Measurements from ENCODE around the gene PCAT7.
"Not testable (repeated sequence)": the region's sequence is repeated elsewhere in the genome, so short reads cannot be mapped to it uniquely, and the experiment has no call there.

The PCAT7 gene

DNA sequence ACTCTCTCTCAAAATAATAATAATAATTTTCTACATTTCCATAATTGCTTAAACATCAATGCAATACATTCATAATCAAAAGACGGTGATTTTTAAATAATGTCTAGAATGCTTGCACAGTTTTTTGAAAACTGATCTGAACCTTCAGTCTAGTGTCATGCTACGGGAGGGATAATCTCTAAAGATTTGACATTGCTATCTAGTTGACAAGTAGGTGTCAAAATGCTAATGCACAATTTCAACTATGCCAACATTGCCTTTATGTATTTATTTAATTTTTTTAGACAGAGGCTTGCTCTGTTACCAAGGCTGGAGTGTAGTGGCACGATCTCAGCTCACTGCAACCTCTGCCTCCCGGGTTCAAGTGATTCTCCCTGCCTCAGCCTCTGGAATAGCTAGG lies 16.0 kb upstream of the PCAT7 start:
- TF ChIP-seq, protein P1, sequence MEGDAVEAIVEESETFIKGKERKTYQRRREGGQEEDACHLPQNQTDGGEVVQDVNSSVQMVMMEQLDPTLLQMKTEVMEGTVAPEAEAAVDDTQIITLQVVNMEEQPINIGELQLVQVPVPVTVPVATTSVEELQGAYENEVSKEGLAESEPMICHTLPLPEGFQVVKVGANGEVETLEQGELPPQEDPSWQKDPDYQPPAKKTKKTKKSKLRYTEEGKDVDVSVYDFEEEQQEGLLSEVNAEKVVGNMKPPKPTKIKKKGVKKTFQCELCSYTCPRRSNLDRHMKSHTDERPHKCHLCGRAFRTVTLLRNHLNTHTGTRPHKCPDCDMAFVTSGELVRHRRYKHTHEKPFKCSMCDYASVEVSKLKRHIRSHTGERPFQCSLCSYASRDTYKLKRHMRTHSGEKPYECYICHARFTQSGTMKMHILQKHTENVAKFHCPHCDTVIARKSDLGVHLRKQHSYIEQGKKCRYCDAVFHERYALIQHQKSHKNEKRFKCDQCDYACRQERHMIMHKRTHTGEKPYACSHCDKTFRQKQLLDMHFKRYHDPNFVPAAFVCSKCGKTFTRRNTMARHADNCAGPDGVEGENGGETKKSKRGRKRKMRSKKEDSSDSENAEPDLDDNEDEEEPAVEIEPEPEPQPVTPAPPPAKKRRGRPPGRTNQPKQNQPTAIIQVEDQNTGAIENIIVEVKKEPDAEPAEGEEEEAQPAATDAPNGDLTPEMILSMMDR (IDR thresholded peaks at IDR 0.05; ENCODE audit: low read depth, low read length, missing control alignments): no peak
- no peak overlapping the region for H3K4me3 ChIP-seq (ENCODE audit: low read depth, low read length)
- DNase-seq (ENCODE audit: low read depth): no peak

DNA sequence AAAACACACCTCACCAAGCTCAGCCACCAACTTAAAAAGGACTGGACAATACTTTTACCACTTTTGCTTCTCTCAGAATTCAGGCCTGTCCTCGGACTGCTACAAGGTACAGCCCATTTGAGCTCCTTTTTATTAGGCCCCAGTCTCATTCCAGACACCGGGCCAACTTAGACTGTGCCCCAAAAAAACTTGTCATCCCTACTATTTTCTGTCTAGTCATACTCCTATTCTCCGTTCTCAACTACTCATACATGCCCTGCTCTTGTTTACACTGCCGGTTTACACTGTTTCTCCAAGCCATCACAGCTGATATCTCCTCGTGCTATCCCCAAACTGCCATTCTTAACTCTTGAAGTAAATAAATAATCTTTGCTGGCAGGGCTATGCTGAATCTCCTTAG lies 10.5 kb upstream of the PCAT7 start:
- not testable (repeated sequence) for DNase-seq (ENCODE audit: low read depth); H3K4me3 ChIP-seq (ENCODE audit: low read depth, low read length)

DNA sequence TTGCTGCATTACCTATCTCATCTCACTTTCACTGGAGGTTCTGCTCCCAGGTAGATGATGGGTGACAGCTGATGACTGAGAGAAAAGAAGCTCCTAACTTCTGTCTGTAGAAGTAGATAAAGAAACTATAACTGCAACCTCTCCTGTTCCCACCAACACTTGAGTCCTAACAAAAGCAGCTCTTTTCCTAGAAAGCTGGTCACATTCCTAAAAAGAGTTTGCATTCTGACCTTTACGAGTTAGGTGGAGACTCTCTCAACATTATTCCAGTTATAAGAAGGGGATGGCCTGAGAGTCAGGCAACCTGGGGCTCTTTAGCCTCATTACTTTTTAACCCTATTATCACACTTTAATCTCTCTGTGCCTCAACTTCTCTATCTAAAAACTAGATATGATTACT lies 8.9 kb upstream of the PCAT7 start:
- H3K4me3 ChIP-seq (ENCODE audit: low read depth, low read length): no peak overlapping the region
- no peak for DNase-seq (ENCODE audit: low read depth)
- TF ChIP-seq, protein P1 (IDR thresholded peaks at IDR 0.05; ENCODE audit: low read depth, low read length, missing control alignments): no peak

DNA sequence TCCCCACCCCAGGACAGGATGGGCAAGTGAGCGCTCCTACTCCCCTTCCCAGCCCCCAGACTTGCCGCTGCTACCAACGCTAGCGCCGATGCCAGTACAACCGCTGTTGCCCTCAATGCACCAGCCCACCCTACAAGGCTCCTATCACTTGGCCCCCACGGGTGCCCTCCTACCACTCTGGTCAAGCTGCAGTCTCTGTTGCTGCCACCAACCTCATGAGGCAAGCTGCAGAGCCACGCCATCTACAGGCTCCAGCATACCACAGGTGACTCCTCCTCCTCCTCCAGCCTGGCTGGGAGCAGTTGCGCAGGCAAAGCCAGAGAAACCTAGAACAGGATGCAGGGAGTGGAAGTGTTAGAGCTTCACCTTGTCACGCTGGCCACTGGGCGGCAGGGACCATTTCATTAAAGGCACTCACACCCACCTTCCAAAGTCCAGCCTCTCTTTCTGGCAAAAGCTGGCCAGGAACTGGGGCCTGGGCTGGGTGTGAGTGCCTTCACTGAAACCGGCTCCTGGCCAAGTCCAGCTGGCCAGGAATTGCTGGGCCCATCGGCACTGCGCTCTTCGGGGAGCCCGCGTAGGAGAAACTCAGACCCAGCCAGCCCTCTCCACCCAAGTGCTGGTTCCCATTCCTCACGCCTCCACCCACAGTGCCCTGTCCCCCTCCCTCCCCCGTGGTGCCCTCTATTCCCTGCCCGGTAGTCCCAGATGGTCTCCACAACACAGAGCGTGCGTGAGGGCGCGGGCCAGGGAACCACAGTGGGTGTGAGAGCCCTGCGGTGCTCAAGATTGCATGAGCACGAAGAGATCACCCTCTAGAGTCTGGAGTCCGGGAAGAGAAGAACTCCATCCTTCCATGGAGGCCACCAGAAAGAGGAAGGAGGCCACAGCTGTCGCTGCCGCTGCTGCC lies 1.6 kb upstream of the PCAT7 start:
- TF ChIP-seq, protein P1 (IDR thresholded peaks at IDR 0.05; ENCODE audit: low read depth, low read length, missing control alignments): no peak
- no peak for DNase-seq (ENCODE audit: low read depth)
- H3K4me3 ChIP-seq (ENCODE audit: low read depth, low read length): no peak overlapping the region

DNA sequence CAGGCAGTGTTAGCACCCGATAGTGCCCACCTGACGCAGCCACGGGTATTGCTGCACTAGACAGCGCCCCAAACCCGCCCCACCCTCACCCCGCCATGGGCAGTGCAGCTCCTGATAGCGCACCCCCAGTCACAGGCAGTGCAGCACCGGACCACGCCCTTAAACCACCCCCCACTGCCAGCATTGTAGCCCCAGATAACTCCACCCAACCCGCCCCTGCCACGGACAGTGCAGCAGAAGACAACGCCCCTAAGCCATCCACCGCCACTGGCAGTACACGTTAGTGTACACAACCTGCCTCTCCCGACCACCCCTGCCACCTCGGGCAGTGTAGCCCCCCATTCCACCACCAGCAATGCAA lies 825 bp upstream of the PCAT7 start:
- TF ChIP-seq, protein P1 (IDR thresholded peaks at IDR 0.05; ENCODE audit: low read depth, low read length, missing control alignments): no peak
- DNase-seq (ENCODE audit: low read depth): no peak
- no peak overlapping the region for H3K4me3 ChIP-seq (ENCODE audit: low read depth, low read length)

DNA sequence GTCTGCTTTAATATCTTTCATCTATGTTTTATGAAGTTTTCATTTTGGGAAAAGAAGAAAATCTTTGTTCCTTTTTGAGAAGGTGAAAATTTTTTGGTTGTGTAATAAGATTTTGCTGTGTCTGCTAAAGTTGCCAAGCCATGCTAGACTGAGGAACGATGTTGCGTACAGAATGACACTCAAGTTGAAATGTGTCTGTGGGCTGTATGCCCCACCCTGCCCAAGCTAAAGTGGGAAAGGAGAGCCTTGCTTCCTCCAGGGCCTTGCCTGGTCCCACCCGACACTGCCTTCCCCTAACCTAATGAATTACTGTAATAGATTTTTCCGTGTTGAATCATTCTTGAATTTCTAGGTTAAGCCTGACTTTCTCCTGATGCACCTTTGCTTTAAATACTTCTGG lies 2.5 kb downstream of the PCAT7 start:
- no peak overlapping the region for H3K4me3 ChIP-seq (ENCODE audit: low read depth, low read length)
- no peak for DNase-seq (ENCODE audit: low read depth)
- TF ChIP-seq, protein P1 (IDR thresholded peaks at IDR 0.05; ENCODE audit: low read depth, low read length, missing control alignments): no peak

DNA sequence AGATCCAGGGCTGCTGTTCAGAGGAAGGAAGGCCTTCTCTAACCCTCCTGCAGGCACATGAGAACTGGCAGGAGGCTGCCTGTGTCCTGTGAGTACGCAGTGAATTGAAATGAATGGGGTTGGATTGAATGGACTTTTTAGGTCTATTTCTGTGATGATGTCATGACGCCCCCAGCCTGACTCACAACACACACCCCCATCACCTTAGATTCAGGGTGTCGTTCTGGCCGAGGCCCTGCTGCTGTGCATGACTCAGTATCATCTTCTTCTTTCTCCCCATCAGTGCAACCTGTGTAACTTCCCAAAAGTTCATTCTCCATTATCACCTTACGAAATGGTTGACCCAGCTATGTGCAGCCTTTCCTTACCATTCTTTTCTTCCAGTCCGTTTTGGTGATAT lies 5.4 kb downstream of the PCAT7 start:
- DNase-seq (ENCODE audit: low read depth): no peak
- TF ChIP-seq, protein P1 (IDR thresholded peaks at IDR 0.05; ENCODE audit: low read depth, low read length, missing control alignments): no peak
- H3K4me3 ChIP-seq (ENCODE audit: low read depth, low read length): no peak overlapping the region

Data from GM12864 (cell line).